WERI-Rb-1 (cell line): ENCODE data around the gene TMIGD2.
"Not testable (repeated sequence)": the region's sequence is repeated elsewhere in the genome, so short reads cannot be mapped to it uniquely, and the experiment has no call there.

Experiments used
- DNase-seq: peaks from one replicate; pipeline ENCODE4 v3.0.0-alpha.2; 2020
- H3K27ac ChIP-seq: fragments of 250-450 bp; sonication (Bioruptor Pico); 2 replicates; pipeline ENCODE4 v1.5.1; 2020; ENCODE audit warnings: mild to moderate bottlenecking, moderate library complexity
- H3K27me3 ChIP-seq: fragments of 250-450 bp; sonication (Bioruptor Pico); 2 replicates; pipeline ENCODE4 v1.5.1; 2021; ENCODE audit warnings: mild to moderate bottlenecking, low read depth, moderate library complexity; ENCODE audit not compliant: insufficient read depth, severe bottlenecking
- H3K36me3 ChIP-seq: fragments of 250-450 bp; sonication (Bioruptor Pico); 2 replicates; pipeline ENCODE4 v1.5.1; 2020; ENCODE audit warnings: mild to moderate bottlenecking, moderate library complexity
- H3K4me3 ChIP-seq: 2 replicates; pipeline ENCODE4 v1.5.1; 2011; ENCODE audit warnings: low read depth, mild to moderate bottlenecking, control low read depth, low read length
- H3K9me3 ChIP-seq: fragments of 250-450 bp; sonication (Bioruptor Pico); 2 replicates; pipeline ENCODE4 v1.5.1; 2021; ENCODE audit warnings: mild to moderate bottlenecking, moderate library complexity; ENCODE audit not compliant: severe bottlenecking
- CTCF ChIP-seq: IDR thresholded peaks from 2 replicates; pipeline ENCODE4 v1.5.1; 2011; ENCODE audit warnings: low read depth, mild to moderate bottlenecking, control low read depth, inconsistent platforms, low read length

TMIGD2 gene

GRCh38 chr19:4302243-4302640 is at the start of gene TMIGD2:
Gene TMIGD2 (minus strand): TSS chr19:4302389. CDS start chr19:4302385, 4 bp downstream.
- no peak for DNase-seq
- Histone ChIP-seq H3K9me3 (no peaks in the 10 kb centered on the region), H3K36me3 (peaks cover 3% of the 10 kb centered on the region; the same call in 1 of the 2 replicates), H3K27ac (no peak within 1 kb of the TSS), H3K4me3 (no peak within 1 kb of the TSS), H3K27me3 (no peaks in the 10 kb centered on the region)
- no peak for TF ChIP-seq CTCF

- no peaks in the 10 kb centered on the region for H3K27me3 ChIP-seq
- peaks cover 24% of the 10 kb centered on the region for H3K36me3 ChIP-seq
- no peak overlapping the region for H3K4me3 ChIP-seq
- no peaks in the 10 kb centered on the region for H3K9me3 ChIP-seq
- TF ChIP-seq CTCF, result no peak
- DNase-seq, result no peak
- H3K27ac ChIP-seq, result no peak overlapping the region
Observed at GRCh38 chr19:4350726-4351125, 48.5 kb upstream of the TMIGD2 start.

GRCh38 chr19:4350111-4350510 is 47.9 kb upstream of the TMIGD2 start:
- no peak for TF ChIP-seq CTCF
- no peak overlapping the region for H3K4me3 ChIP-seq
- H3K27me3 ChIP-seq, result no peaks in the 10 kb centered on the region
- H3K36me3 ChIP-seq, result peaks cover 25% of the 10 kb centered on the region
- no peak for DNase-seq
- no peak overlapping the region for H3K27ac ChIP-seq
- no peaks in the 10 kb centered on the region for H3K9me3 ChIP-seq

GRCh38 chr19:4349225-4349624 is 47.0 kb upstream of the TMIGD2 start:
- not testable (repeated sequence) for H3K27ac ChIP-seq, H3K9me3 ChIP-seq, H3K4me3 ChIP-seq, DNase-seq, H3K27me3 ChIP-seq
- peaks cover 19% of the 10 kb centered on the region for H3K36me3 ChIP-seq

GRCh38 chr19:4347521-4347920 is 45.3 kb upstream of the TMIGD2 start:
- DNase-seq, result no peak
- no peak for TF ChIP-seq CTCF
- H3K36me3 ChIP-seq, result peaks cover 15% of the 10 kb centered on the region

GRCh38 chr19:4346020-4346383 is 43.8 kb upstream of the TMIGD2 start:
- no peak for DNase-seq
- H3K9me3 ChIP-seq, result no peaks in the 10 kb centered on the region

More at GRCh38 chr19:4347521-4347920, 45.3 kb upstream of the TMIGD2 start:
- Histone ChIP-seq H3K27me3 (no peaks in the 10 kb centered on the region), H3K27ac (no peak overlapping the region), H3K9me3 (no peaks in the 10 kb centered on the region), H3K4me3 (no peak overlapping the region)

More at GRCh38 chr19:4346020-4346383, 43.8 kb upstream of the TMIGD2 start:
- Histone ChIP-seq H3K27me3 (no peaks in the 10 kb centered on the region), H3K4me3 (no peak overlapping the region), H3K36me3 (peaks cover 15% of the 10 kb centered on the region), H3K27ac (no peak overlapping the region)
- TF ChIP-seq CTCF, result no peak
